Fibroblast of skin of left quadriceps (primary cell): Measurements from ENCODE around the gene MAB21L4.

ENCODE experiments used
- DNase-seq, 2 experiments: peaks; one replicate each; pipeline ENCODE4 v3.0.0-alpha.2; 2013; ENCODE audit warnings: low read depth in 2 of 2

Gene MAB21L4

DNA sequence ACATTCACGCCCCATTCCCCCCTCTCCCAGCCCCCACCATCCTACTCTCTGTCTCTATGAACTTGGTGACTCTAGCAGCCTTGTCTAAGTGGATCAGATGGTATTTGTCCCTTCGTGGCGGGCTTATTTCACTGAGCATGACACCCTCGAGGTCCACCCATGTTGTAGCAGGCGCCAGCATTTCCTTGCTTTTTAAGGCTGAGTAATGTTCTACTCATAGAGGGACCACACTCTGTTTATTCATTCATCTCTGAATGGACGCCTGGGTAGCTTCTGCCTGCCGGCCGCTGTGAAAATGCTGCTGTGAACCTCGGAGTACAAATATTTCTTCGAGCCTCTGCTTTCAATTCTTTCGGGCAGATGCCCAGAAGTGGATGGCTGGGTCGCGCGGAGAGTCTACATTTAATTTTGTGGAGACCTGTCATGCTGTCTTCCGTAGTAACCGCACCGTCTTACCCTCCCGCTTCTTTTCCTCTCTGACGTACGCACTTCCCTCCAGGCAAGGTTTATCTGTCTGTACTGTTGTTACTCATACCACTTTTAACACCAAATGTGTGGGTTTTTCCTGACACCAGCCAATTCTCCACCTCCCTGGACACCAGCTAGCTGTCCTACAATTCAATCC is 15.8 kb upstream of the MAB21L4 start:
- no peak for DNase-seq

DNA sequence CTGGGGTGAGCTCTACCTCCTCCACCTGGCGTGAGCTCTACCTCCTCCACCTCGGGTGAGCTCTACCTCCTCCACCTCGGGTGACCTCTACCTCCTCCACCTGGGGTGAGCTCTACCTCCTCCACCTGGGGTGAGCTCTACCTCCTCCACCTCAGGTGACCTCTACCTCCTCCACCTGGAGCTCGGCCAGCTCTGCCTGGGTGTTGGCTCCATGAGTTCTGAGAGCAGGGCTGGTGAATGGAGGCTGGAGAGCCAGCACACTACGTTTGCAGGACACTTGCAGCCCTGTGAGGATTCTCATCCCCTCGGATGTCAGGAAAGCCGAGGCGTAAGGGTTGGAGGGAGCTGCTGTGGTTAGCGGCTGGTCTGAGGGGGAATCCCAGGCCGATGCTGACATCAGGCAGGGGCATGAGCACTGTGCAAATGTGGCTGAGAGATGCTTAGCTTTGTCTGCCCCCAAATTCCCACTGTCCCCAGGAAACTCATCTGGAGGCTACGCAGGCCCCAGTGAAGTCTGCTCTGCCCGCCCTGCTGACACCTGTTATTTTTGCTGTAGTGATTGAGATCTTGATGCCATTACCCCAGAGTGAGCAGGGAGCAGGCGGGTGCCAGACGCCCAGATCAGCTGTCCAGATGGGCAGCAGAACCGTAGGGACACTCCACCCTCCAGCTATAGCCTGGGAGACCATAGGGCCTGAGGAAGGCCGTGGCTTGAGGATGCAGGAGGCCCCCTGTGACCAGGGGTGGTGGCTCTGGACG is 13.4 kb upstream of the MAB21L4 start:
- no peak for DNase-seq

DNA sequence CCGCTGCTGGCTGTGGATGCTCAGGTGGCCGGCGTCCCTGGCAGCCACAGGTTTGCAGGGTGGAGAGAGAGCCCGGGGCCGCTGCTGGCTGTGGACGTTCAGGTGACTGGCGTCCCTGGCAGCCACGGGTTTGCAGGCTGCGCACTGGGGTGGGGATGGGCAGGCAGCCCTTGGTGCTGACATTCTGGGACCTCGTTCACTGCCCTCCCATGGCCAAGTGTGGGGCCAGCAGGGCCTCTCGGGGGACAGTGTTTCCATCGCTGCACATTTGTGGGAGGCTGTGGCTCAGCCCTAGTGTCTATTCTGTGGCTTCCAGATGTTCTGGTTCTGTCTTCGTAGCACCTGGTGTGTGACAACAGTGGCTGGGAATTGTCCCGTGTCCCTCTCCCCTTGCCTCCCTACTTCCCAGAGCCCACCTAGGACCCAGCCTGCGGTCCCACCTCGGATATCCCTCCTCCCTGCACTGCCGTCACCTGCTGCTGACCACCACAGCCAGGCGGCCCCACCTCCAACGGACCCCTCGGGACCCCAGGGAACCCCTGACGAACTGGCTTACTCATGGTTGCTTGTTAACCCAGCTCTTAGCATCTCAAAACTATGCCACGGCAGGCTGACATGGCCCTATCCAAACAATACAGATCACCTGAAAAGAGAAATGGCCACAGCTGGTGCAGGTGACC is 11.1 kb upstream of the MAB21L4 start:
- no peak for DNase-seq

DNA sequence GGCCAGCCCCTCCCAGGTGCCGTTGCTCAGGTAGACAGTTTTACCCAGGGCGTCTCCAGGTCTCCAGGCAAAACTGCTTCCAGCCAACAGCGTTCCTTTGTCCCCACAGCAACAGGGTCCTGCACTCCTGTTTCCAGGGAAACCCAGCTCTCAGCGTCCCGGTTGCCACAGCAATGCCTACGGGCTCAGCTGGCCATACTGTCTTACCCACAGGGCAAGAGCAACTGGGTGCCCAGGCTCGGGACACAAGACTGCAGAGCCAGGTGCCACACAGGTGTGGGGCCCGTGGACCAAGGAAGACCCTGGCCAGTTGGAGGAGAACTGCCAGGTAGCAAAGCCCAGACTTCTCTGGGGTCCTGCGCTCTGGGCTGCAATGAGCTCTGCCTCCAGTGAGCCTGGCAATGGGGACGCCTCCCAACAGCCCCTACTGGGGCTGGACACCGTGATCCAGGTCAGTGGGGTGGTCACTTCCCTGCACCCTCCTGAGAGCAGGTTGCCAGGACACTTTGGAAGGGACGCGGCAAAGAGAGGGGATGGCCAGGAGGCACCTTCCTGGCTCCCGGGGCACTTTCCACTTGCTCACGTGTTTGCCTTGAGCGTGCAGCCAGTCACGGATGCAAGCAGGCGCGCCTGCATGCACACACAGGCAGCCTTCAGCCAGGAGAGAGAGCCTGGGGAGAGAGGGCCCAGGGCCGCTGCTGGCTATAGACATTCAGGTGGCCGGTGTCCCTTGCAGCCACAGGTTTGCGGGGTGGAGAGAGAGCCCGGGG is 10.4 kb upstream of the MAB21L4 start, which contains the start of gene CROCC2:
Gene CROCC2, plus strand, starts transcription at position 196 of the 770 bp plus-strand sequence. Its CDS starts 178 bp downstream, at position 374.
- DNase-seq: no peak

DNA sequence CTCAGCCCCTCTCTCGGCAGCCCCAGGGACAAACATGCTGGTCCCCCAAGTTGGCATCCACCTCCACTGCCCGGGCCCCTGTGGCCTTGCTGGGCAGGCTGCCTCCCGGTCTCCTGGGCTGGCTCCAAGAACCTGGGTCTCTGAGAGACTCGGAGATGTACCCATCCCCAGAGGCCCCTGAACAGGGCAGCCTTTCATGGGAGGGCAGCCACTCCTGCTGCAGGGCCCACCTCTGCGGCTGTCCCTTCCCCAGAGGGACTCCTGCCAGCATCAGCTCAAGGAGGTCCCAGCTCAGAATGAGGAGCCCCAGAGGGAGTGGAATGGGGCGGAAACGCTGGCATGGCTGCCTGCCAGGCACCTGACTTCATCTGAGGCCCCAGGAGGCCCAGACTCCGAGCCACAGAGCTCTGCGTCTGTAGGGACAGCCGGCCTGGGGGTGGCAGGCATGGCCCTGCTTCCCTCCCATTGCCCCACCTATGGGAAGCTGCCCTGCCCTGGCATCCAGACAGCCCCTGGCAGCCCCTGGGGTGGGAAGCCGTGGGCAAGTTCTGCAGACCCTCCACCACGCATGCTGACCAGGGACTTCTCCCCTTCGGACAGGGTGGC is 9.3 kb upstream of the MAB21L4 start:
- DNase-seq: no peak

DNA sequence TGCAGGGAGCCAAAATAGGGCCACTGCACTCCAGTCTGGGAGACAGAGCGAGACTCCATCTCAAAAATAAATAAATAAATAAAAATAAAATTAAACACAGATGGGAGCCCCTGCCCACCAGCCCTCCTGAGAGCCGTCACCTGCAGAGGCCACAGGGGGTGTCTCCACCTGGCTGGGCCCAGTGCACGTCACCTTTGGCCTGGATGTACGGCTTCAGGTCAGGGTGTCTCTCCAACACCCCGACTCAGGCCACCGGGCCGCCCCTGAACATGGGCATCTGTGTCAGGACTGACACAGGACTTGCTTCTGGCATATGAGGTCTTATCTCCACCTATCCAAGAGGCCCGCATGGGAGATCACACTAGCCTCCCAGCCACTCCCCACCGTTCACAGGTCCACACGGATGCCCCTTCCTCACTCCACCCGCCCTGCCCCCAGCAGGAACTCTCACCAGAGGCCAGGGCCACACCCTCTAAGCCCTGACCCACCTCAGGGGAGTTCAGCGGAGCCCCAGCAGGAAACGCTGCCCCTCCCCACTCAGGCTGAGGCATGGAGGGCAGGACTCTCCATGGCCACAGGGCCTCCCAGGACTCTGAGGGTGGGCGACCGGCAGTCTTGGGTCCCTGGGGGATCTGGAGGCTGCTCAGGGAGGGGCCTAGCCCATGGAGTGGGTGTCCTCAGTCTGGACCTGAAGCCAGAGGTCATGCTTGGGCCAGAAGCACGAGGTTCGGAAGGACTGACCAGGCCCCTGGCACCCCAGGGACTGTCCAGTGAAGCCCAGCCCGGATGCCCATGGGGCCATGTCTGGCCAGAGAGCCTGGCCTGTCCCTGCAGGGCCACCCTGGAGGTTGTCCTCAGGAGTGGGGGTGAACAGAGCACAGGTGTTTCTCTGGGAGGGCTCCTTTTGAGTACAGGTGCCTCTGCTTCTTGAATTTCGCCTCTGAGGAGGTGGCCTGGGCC is 8.5 kb upstream of the MAB21L4 start:
- DNase-seq: no peak

DNA sequence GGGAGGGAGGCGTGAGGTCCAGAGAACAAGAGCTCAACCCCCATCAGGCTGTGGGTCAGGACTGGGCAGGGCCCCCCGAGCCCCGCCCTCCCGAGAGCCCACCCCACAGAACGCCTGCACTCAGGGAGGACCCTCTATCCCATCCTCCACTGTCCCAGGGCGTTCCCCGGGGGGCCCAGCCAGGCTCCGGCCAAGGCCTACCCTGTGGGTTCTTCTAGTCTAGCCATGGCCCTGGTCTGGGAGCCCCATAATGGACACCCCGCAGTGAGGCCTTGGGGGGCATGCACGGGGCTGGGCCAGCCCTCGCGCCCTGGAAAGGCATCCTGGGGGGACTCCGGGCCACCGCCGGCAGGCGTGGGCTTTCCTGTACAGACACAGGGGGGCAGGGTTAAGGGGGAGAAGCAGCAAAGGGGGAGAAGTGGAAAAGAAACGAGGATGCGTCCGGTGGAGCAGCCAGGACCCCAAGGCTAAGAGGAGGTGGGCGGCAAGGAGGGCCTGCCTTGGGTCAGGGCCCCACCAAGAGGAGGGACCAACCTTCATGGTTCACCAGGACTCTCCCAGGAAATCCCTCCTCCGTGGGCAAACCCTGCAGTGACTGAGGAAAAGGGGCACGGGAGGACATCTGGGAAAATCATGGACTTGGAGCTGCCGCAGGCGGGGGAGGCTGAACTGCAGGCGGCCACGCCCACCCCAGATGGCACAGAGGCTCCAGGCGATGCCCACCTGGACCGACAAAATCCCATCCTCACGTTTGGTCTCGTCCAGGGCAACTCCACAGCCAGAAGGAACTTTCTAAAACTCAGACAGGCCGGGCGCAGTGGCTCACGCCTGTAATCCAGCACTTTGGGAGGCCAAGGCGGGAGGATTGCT is 7.5 kb upstream of the MAB21L4 start:
- DNase-seq: no peak

DNA sequence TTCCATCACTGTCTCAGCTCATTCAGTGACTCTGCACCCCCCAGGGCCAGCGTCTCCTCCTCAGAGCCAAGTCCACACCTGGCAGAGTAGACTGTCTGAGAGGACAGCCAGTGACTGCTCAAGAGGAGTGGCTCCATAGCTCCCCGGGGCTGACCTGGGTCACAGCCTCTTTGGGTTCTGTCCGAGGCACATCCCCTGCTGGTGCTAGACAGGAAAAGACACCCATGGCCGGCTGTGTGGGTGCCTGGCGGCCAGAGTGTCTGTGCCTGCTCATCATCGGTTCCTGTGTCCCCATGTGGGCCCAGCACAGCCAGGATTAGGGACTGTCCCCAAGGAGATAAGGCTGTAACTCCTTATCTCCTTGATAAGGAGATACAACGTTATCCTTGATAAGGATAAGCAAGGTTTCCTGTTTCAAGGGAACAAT is 6.7 kb upstream of the MAB21L4 start:
- DNase-seq: no peak

DNA sequence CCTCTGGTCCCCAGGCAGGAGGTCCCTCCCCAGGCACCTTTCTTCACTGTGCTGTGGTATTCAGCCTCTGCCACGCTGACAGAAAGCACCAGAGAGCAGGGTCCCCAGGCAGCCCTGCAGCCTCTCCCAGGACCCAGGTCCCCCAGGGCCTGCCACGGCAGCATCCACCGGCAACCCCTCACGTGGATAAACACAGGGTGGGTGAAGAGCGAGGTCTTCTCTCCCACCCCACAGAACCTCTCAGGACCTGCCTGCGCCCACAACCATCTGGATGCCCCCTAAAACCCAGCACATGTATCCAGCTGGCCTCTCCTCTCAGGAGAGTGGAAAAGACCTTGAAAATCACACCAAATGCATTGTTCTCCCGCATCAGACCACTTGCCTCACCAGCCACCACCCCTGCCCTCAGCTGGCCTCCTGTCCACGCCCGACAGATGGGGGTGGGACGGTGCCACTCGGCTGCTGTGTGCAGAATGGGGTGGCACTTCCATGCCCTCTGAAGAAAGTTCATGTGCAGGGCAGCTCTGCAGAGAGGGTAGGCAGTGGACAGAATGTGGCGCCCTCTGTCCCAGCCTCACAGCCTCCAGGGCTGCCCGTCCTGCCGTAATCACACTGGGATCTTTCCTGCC is 6.1 kb upstream of the MAB21L4 start:
- no peak for DNase-seq

DNA sequence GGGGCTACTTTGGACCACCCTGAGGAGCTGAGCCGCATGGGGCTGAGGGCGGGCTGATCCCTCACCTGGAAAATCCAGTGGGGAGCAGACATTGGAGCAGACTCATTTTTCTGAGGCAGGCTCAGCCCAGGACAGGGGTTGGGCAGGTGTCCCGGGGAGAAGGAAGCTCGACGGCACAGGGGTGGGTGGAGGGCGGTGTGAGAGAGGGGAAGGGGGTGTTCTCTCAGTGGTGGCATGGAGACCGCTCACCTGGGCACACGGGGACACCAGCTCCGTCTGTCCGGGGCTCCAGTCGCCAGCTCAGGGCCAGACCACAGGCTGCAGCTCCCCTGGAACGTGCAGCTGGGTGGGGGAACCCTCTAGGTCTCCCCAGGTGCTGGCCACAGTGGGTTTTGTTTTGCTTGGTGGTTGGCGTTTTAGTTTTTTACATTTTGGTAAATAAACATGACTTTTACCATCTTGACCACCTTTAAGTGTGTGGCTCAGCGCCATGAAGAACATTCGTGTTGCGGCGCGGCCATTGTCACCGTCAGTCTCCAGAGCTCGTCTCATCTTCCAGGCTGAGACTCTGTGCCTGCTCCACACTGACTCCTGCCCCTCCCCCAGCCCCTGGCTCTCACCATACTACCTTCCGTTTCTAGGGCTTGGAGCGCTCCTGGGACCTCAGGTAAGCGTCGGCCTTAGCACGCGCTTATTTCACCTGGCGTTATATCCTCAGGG is 4.3 kb upstream of the MAB21L4 start:
- DNase-seq: no peak

DNA sequence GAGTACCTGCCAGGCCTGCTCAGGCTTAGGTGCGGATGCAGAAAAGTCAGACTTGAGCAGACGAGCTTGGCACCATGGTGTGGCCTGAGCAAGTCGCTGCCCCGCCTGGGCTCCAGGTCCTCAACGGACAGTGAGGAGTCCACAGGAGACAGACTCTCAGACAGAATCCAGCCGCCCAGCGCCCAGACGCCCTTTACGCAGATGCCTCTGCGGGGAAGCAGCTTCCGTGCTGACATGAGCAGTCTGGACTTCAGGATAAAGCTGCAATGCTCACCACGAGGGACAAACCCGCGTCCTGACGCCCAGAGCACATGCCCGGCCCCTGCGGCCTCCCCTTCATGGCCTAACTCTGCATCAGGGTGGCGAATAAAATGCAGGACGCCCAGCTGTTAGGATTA is 3.5 kb upstream of the MAB21L4 start:
- DNase-seq: no peak

DNA sequence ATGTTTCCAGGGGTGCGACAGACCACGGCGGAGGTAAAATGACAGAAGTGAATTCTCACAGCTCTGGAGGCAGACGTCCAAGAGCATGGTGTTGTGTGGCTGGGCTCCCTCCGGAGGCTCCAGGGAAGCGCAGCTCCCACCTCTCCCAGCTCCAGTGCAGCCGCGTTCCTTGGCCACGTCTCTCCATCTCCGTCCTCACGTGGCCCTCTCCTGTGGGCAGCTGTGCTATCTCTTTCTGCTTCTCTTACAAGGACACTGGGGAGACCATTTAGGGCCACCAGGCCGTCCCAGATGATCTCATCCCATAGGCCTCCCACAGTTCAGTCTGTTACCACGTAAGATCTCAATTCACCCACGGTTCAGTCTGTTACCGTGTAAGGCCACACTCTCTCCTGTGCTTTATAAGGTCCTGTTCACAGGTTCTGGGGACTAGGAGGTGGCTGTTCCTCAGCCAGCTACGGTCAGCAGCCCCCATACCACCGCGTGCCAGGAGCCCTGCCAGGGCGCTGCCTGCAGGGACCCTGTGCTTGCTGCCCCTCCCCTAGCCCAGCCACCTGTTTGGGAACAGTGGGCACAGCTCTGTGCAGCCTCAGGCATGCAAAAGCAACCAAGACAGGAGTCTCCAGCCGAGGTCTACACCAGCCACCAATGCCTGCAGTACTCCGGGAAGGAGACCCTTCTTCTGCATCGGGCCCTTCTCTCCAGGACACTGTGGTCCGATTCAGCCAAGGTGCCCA is 2.9 kb upstream of the MAB21L4 start:
- no peak for DNase-seq

DNA sequence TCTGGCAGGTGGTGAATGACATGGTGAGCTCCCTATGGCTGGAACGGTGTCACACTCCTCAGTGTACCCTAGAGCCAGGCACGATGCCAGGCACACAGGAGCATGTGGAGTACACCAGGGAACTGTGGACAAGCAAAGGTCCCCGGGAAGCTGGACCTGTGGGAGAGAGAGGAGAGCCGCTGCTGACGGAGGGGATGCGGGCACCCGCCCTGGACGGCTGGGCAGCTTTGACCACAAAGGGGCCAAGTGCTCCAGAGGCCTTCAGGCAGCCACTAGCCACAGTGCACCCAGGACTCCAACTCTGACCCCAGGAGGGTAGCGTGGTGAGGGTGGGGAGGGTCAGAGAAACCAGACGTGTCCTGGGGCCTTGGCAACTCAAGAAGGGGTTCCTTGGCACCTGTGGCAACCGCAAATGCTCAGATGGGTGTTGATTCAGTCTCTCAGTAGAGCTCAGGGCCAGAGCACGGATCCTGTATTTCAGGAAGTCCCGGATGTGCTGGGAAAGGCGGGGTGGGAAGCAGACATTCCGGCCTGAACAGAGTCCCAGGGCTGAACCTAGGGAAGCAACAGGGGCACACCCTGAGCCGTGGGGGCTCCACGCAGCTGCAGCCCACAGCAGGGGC is 2.3 kb upstream of the MAB21L4 start:
- no peak for DNase-seq

DNA sequence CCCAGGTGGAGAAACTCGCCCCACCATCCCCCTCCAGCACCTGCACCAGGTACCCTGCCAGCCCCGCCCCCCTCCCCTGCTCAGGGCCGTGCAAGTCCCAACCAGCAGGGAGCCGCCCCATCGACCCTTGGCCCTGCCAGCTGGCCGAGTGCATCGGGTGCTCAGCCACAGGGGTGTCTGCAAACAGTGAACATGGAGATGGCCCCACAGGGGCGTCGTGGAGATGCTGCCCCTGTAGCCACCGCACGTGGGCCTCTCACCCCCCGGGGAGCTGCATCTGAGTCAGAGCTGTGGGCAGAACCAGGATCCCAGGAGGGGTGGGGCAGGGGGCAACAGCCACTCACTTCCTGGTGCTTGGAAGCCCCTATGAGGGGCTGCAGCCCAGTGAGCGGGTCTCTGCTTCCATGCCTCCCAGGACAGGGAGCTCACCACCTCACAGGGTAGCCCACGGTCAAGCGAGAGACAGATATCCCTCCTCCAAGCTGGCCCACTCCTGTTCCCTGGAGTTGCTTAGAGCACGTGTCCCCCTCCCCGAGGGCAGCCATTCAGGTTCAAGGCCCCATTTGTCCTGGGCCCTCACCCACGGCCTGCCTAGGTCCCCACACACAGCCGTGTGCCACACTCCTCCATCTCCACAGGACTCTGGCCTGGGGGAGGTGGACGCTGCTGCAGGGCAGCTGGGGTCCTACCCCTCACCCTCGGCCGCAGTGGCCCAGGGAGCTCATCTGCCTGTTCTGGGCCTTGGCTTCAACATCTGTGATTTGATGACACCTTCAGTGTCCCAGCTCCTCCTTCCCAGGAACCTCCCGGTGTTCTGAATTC is 1.1 kb upstream of the MAB21L4 start:
- DNase-seq: no peak

DNA sequence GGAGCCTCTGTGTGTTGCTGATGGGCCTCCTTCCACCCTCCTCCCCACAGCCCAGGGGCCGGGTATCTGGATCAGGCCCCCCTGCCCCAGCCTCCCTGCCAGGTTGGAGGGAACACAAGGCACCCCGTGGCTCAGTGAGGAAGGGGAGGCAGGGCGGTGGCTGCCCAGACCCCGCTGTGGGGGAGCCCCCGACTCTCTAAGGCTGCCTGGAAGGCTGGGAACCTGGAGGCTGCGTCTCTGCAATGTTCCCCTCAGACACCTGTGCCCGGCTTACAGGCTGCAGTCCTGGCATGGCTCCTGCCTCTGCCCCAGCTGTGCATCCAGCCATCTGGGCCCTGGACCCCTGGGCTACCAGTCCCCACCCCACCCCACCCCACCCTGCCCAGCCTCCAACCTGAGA is 438 bp upstream of the MAB21L4 start:
- no peak for DNase-seq

DNA sequence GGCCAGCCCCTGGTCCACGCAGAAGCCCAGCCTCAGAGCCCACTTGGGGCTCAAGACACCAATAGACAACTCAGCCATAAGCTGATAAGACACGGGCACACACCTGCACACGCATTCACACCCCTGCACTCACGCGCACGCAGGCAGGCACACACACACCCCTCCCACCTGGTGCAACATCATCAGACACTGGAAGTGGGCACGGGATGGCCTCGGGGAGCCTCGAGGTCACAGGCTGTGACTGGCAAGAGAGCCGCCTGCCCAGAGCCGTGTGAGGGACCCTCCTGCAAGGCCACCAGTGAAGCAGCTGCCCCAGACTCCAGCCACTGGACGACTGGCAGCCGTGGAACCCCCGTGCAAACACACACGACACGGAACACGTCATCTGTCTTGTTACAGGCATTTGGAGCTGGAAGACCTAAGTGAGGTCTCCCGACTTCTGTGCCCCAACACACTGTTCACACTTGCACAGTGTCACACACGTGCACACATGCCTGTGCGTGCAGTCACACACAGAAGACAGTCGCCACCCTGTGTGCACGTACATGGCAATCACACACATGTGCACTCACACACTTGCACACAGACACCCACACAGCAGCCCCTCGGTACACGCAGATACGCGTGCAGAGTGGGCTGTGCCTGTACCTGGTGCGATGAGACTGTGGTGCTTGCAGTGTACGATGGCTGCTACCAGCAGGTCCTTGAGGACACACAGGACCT is 959 bp downstream of the MAB21L4 start:
- no peak for DNase-seq
